HG03460 (cell line): ENCODE measurements around the gene PPP3R1.

Experiments
- ATAC-seq: cut with Tn5 transposase; IDR thresholded peaks from one replicate; pipeline ENCODE4 v1.9.1; 2021; ENCODE audit not compliant: unreplicated experiment

PPP3R1 gene

GRCh38 chr2:68236103-68236734, 16.1 kb downstream of the PPP3R1 start:
- no peak for ATAC-seq

GRCh38 chr2:68235090-68235489, 17.2 kb downstream of the PPP3R1 start:
- ATAC-seq, result no peak

- ATAC-seq, result no peak
Observed at GRCh38 chr2:68234405-68234804, 17.9 kb downstream of the PPP3R1 start.

GRCh38 chr2:68231061-68231372, 21.3 kb downstream of the PPP3R1 start:
- no peak for ATAC-seq

- no peak for ATAC-seq
Observed at GRCh38 chr2:68230241-68231060, 21.9 kb downstream of the PPP3R1 start.

- ATAC-seq, result no peak
Observed at GRCh38 chr2:68226794-68227193, 25.5 kb downstream of the PPP3R1 start.

- ATAC-seq, result peak; percentile 88
Observed at GRCh38 chr2:68225119-68225632, 27.2 kb downstream of the PPP3R1 start.

GRCh38 chr2:68223419-68223818, 28.9 kb downstream of the PPP3R1 start:
- no peak for ATAC-seq

GRCh38 chr2:68222287-68222686, 30.0 kb downstream of the PPP3R1 start:
- ATAC-seq, result no peak

- ATAC-seq, result no peak
Observed at GRCh38 chr2:68218343-68218901, 33.9 kb downstream of the PPP3R1 start.

- no peak for ATAC-seq
Observed at GRCh38 chr2:68217729-68218128, 34.6 kb downstream of the PPP3R1 start.

- no peak for ATAC-seq
Observed at GRCh38 chr2:68216454-68217310, 35.6 kb downstream of the PPP3R1 start.

- peak; percentile 78 for ATAC-seq
Observed at GRCh38 chr2:68214381-68214780, 38.0 kb downstream of the PPP3R1 start.

GRCh38 chr2:68206793-68207192, 45.5 kb downstream of the PPP3R1 start:
- no peak for ATAC-seq

- ATAC-seq, result peak; percentile 93
Observed at GRCh38 chr2:68203587-68203986, 48.7 kb downstream of the PPP3R1 start.

GRCh38 chr2:68200157-68200787, 52.1 kb downstream of the PPP3R1 start:
- no peak for ATAC-seq

- no peak for ATAC-seq
Observed at GRCh38 chr2:68196120-68196716, 56.1 kb downstream of the PPP3R1 start.

- no peak for ATAC-seq
Observed at GRCh38 chr2:68195096-68195495, 57.2 kb downstream of the PPP3R1 start.

- ATAC-seq, result no peak
Observed at GRCh38 chr2:68193787-68194372, 58.5 kb downstream of the PPP3R1 start.

GRCh38 chr2:68193144-68193543, 59.2 kb downstream of the PPP3R1 start:
- ATAC-seq, result no peak
